Suprapubic skin (tissue), 3 donors: ENCODE results near the gene NCAM1.

Source experiments
- EP300 ChIP-seq: sonication (generic); formaldehyde crosslinking; IDR thresholded peaks from one replicate; pipeline ENCODE4 v1.6.1; 2017; ENCODE audit warnings: antibody characterized with exemption
- POLR2A ChIP-seq, 2 donors: fragments of 450-650 bp; IDR thresholded peaks; one replicate each; pipeline ENCODE4 v1.6.1; 2017; ENCODE audit warnings: antibody characterized with exemption in 2 of 2, mild to moderate bottlenecking in 2 of 2, moderate library complexity in 2 of 2
- TF ChIP-seq, protein P1 (sequence below), 2 donors: fragments of 200-600 bp in 1 of 2; fragments of 450-650 bp in 1 of 2; sonication (generic) in 1 of 2; IDR thresholded peaks; one replicate each; pipeline ENCODE4 v1.5.1; 2016 to 2019; ENCODE audit warnings: antibody characterized with exemption in 2 of 2, mild to moderate bottlenecking in 1 of 2, moderate library complexity in 1 of 2

DNA sequence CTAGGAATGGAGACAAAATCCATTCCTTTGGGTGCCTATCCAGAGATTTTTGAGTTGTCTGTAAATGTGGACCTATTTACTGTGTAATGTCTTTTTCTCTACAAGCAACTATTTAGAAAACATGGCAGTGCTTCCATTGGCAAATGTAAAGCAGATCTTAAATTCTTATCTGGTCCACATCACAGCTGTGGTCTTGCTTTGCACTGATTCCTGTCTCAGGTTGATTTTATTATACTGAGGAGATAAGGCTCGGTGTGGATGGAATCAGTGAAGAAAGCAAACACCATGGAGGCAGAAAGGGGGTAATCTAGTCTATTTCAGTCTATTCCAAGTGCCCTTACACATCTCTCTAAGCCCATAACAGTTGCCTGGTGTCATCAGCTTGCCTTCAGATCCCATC is 160.5 kb downstream of the NCAM1 start:
- TF ChIP-seq, protein P1, sequence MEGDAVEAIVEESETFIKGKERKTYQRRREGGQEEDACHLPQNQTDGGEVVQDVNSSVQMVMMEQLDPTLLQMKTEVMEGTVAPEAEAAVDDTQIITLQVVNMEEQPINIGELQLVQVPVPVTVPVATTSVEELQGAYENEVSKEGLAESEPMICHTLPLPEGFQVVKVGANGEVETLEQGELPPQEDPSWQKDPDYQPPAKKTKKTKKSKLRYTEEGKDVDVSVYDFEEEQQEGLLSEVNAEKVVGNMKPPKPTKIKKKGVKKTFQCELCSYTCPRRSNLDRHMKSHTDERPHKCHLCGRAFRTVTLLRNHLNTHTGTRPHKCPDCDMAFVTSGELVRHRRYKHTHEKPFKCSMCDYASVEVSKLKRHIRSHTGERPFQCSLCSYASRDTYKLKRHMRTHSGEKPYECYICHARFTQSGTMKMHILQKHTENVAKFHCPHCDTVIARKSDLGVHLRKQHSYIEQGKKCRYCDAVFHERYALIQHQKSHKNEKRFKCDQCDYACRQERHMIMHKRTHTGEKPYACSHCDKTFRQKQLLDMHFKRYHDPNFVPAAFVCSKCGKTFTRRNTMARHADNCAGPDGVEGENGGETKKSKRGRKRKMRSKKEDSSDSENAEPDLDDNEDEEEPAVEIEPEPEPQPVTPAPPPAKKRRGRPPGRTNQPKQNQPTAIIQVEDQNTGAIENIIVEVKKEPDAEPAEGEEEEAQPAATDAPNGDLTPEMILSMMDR (IDR thresholded peaks at IDR 0.05), result no peak
- TF ChIP-seq EP300 (no peak), POLR2A (IDR thresholded peaks at IDR 0.05) (no peak)
